HepG2 (cell line): ENCODE measurements around the gene LIME1. TPM values are rescaled to one million over a fixed set of nuclear protein-coding genes. Genes with fewer than 3 reads are reported as not detected.

Experiments
- ARNTL ChIP-seq: sonication (generic); formaldehyde crosslinking; IDR thresholded peaks from 2 replicates; pipeline ENCODE4 v1.4.0; 2020; ENCODE audit warnings: mild to moderate bottlenecking, missing genetic modification reagents
- CSRNP1 ChIP-seq: sonication (generic); formaldehyde crosslinking; IDR thresholded peaks from 2 replicates; pipeline ENCODE4 v1.8.1; 2023; ENCODE audit warnings: mild to moderate bottlenecking, missing genetic modification reagents
- DPF2 ChIP-seq: sonication (generic); formaldehyde crosslinking; IDR thresholded peaks from 2 replicates; pipeline ENCODE4 v1.4.0; 2020; ENCODE audit warnings: mild to moderate bottlenecking, low read depth, missing genetic modification reagents, borderline replicate concordance
- DR1 ChIP-seq: sonication (generic); formaldehyde crosslinking; IDR thresholded peaks from 2 replicates; pipeline ENCODE4 v1.8.0; 2021; ENCODE audit warnings: mild to moderate bottlenecking, missing genetic modification reagents, inconsistent platforms
- ETV6 ChIP-seq: sonication (generic); formaldehyde crosslinking; conservative IDR thresholded peaks from 2 replicates; pipeline ENCODE4 v1.4.0; 2020; ENCODE audit warnings: missing genetic modification reagents
- GATAD2A ChIP-seq: IDR thresholded peaks from 2 replicates; pipeline ENCODE4 v1.6.1; 2016
- HINFP ChIP-seq: sonication (generic); formaldehyde crosslinking; IDR thresholded peaks from 2 replicates; pipeline ENCODE4 v1.4.0; 2020; ENCODE audit warnings: low read depth, mild to moderate bottlenecking, missing genetic modification reagents
- JUND ChIP-seq: sonication (generic); formaldehyde crosslinking; IDR thresholded peaks from 2 replicates; pipeline ENCODE4 v1.8.0; 2022; ENCODE audit warnings: mild to moderate bottlenecking, missing genetic modification reagents
- MED8 ChIP-seq: sonication (generic); formaldehyde crosslinking; IDR thresholded peaks from 2 replicates; pipeline ENCODE4 v1.8.1; 2023; ENCODE audit warnings: mild to moderate bottlenecking, missing genetic modification reagents; ENCODE audit not compliant: insufficient replicate concordance
- MNT ChIP-seq: fragments of 450-650 bp; IDR thresholded peaks from 2 replicates; pipeline ENCODE4 v1.6.1; 2016
- POLR2AphosphoS5 ChIP-seq: IDR thresholded peaks from 2 replicates; pipeline ENCODE4 v1.6.1; 2012; ENCODE audit warnings: low read depth, low read length
- TP53 ChIP-seq: sonication (generic); formaldehyde crosslinking; conservative IDR thresholded peaks from 2 replicates; pipeline ENCODE4 v1.4.0; 2020; ENCODE audit warnings: missing genetic modification reagents
- ZNF160 ChIP-seq: sonication (generic); formaldehyde crosslinking; IDR thresholded peaks from 2 replicates; pipeline ENCODE4 v1.8.0; 2022; ENCODE audit warnings: mild to moderate bottlenecking, inconsistent platforms, missing genetic modification reagents
- ZNF761 ChIP-seq: sonication (generic); formaldehyde crosslinking; conservative IDR thresholded peaks from 2 replicates; pipeline ENCODE4 v1.4.0; 2020; ENCODE audit warnings: mild to moderate bottlenecking, missing genetic modification reagents
- polyA plus RNA-seq, 8 experiments: library from polyadenylated mRNA; depleted of rRNA in 3 of 8; stranded (reverse) in 7 of 8; unstranded in 1 of 8; fragments of >200 nt; fragmentation: Illumina TruSeq in 4 of 8; extraction: Trizol in 4 of 8; gene quantifications; 2 replicates each; pipeline versions ENCODE4 v1.2.1 to v1.2.3, GENCODE V29; 2011 to 2016; ENCODE audit warnings: low read depth in 4 of 8, missing spikeins in 1 of 8, mixed read lengths in 1 of 8; ENCODE audit not compliant: insufficient read depth in 1 of 8
- total RNA-seq, 5 experiments: library from RNA; depleted of rRNA; stranded (reverse); fragments of >200 nt; fragmentation: Illumina TruSeq; extraction: Trizol; gene quantifications; 2 replicates each; pipeline ENCODE4 v1.2.3, GENCODE V29; 2016; ENCODE audit warnings: low read depth in 1 of 5
- TF ChIP-seq, protein P1 (sequence below): IDR thresholded peaks from 2 replicates; pipeline ENCODE4 v1.6.1; 2016; ENCODE audit warnings: missing biosample characterization, missing genetic modification reagents, low read depth
- TF ChIP-seq, protein P2 (sequence below): sonication (generic); formaldehyde crosslinking; IDR thresholded peaks from 2 replicates; pipeline ENCODE4 v1.4.0; 2020; ENCODE audit warnings: missing genetic modification reagents
- TF ChIP-seq, protein P3 (sequence below): sonication (generic); formaldehyde crosslinking; IDR thresholded peaks from 2 replicates; pipeline ENCODE4 v1.4.0; 2020; ENCODE audit warnings: missing genetic modification reagents
- TF ChIP-seq, protein P4 (sequence below): sonication (generic); formaldehyde crosslinking; IDR thresholded peaks from 2 replicates; pipeline ENCODE4 v1.9.0; 2021; ENCODE audit warnings: missing genetic modification reagents, mild to moderate bottlenecking, borderline replicate concordance

The LIME1 gene
- total and polyA plus RNA-seq, 2 of the 13 experiments (the other 11 are each of a cell fraction or from before 2014, with no cell fraction given) = 13.0 to 61.5 TPM

GRCh38 chr20:63696628-63697356 lies 39.7 kb upstream of the LIME1 start, which contains the start of gene TNFRSF6B (continued):
- TF ChIP-seq ARNTL (CRISPR knock-in tag) (0 out of 2 replicates have a peak, but pooled peaks have one; percentile 22), GATAD2A (CRISPR knock-in tag) (no peak), ZNF761 (CRISPR knock-in tag) (0 out of 2 replicates have a peak, but pooled peaks have one; percentile 1), HINFP (CRISPR knock-in tag) (no peak), MNT (no peak), MED8 (CRISPR knock-in tag) (peak; percentile 65), DPF2 (CRISPR knock-in tag) (no peak), JUND (no peak), ETV6 (CRISPR knock-in tag) (no peak), DR1 (CRISPR knock-in tag) (peak; percentile 74), POLR2AphosphoS5 (peak; percentile 51; the same call in 1 of the 2 replicates), TP53 (CRISPR knock-in tag) (no peak), CSRNP1 (peak; percentile 9; the same call in 1 of the 2 replicates), ZNF160 (CRISPR knock-in tag) (peak; percentile 79; the same call in 1 of the 2 replicates)
- TF ChIP-seq, protein P1, sequence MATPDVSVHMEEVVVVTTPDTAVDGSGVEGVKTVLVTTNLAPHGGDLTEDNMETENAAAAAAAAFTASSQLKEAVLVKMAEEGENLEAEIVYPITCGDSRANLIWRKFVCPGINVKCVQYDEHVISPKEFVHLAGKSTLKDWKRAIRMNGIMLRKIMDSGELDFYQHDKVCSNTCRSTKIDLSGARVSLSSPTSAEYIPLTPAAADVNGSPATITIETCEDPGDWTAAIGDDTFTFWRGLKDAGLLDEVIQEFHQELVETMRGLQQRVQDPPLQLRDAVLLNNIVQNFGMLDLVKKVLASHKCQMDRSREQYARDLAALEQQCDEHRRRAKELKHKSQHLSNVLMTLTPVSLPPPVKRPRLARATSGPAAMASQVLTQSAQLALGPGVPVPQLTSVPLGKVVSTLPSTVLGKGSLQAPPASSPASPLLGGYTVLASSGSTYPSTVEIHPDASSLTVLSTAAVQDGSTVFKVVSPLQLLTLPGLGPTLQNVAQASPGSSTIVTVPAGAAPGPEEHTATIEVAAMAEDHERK (CRISPR knock-in tag) = no peak
- TF ChIP-seq, protein P2, sequence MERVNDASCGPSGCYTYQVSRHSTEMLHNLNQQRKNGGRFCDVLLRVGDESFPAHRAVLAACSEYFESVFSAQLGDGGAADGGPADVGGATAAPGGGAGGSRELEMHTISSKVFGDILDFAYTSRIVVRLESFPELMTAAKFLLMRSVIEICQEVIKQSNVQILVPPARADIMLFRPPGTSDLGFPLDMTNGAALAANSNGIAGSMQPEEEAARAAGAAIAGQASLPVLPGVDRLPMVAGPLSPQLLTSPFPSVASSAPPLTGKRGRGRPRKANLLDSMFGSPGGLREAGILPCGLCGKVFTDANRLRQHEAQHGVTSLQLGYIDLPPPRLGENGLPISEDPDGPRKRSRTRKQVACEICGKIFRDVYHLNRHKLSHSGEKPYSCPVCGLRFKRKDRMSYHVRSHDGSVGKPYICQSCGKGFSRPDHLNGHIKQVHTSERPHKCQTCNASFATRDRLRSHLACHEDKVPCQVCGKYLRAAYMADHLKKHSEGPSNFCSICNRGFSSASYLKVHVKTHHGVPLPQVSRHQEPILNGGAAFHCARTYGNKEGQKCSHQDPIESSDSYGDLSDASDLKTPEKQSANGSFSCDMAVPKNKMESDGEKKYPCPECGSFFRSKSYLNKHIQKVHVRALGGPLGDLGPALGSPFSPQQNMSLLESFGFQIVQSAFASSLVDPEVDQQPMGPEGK (CRISPR knock-in tag) = peak; percentile 62
- TF ChIP-seq, protein P3, sequence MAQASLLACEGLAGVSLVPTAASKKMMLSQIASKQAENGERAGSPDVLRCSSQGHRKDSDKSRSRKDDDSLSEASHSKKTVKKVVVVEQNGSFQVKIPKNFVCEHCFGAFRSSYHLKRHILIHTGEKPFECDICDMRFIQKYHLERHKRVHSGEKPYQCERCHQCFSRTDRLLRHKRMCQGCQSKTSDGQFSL (CRISPR knock-in tag) = no peak
- TF ChIP-seq, protein P4, sequence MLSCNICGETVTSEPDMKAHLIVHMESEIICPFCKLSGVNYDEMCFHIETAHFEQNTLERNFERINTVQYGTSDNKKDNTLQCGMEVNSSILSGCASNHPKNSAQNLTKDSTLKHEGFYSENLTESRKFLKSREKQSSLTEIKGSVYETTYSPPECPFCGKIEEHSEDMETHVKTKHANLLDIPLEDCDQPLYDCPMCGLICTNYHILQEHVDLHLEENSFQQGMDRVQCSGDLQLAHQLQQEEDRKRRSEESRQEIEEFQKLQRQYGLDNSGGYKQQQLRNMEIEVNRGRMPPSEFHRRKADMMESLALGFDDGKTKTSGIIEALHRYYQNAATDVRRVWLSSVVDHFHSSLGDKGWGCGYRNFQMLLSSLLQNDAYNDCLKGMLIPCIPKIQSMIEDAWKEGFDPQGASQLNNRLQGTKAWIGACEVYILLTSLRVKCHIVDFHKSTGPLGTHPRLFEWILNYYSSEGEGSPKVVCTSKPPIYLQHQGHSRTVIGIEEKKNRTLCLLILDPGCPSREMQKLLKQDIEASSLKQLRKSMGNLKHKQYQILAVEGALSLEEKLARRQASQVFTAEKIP (CRISPR knock-in tag) = no peak
